ENCODE data around the gene BBS4. TPM values are rescaled to one million over a fixed set of nuclear protein-coding genes. Genes with fewer than 3 reads are reported as not detected.
"Not testable (repeated sequence)": the region's sequence is repeated elsewhere in the genome, so short reads cannot be mapped to it uniquely, and the experiment has no call there.

Gene BBS4
- total and polyA plus RNA-seq, 9 of the 15 experiments (the other 6 are each of a cell fraction or from before 2014, with no cell fraction given), result 25.1 to 80.7 (median 38.9) TPM

GRCh38 chr15:72661081-72661480 lies 24.9 kb upstream of the BBS4 start:
- intact Hi-C loops (cut with micrococcal nuclease); H3K36me3 ChIP-seq (ENCODE audit: control insufficient read depth, insufficient read depth, low read length); DNase-seq (ENCODE audit: extremely low read depth in 1 of 4, low spot score in 3 of 4); H4K20me1 ChIP-seq (replicated peaks; ENCODE audit: control insufficient read depth, insufficient read depth, low read length); H3K4me3 ChIP-seq; H2AFZ ChIP-seq (ENCODE audit: low read depth, low read length); H3K27me3 ChIP-seq (ENCODE audit: control insufficient read depth in 2 of 2, insufficient read depth in 2 of 2, low read length in 2 of 2); H3K4me1 ChIP-seq (replicated peaks in 1 of 2; ENCODE audit: control insufficient read depth in 2 of 2, insufficient read depth in 2 of 2, low read length in 2 of 2); BruUV-seq (replicated peaks); CTCF ChIA-PET (ENCODE audit: low intra/inter-chr PET ratio); H3K9me1 ChIP-seq (ENCODE audit: control insufficient read depth, insufficient read depth, low read length); H3K9ac ChIP-seq (ENCODE audit: insufficient read depth in 1 of 2, low read depth in 2 of 2, low read length in 2 of 2); H3K4me2 ChIP-seq (ENCODE audit: insufficient read depth, low read length); POLR2A ChIA-PET; ATAC-seq; H3K79me2 ChIP-seq (ENCODE audit: control insufficient read depth, insufficient read depth, low read length); H3K9me3 ChIP-seq (replicated peaks; ENCODE audit: control insufficient read depth, insufficient read depth, low read depth, low read length); FAIRE-seq; H3K27ac ChIP-seq (ENCODE audit: extremely low read depth, low read depth, low read length): not testable (repeated sequence)
- in situ Hi-C loops (cut with MboI), result loop anchor here (25.0 kb wide), 1 partner anchor 1401 kb away; no protein-coding TSS in a partner anchor
- WGBS (ENCODE audit: insufficient coverage, low coverage, missing lambda C conversion rate), result 0% methylated on average over 8 of the region's 10 CpGs

- POLR2A ChIA-PET; ATAC-seq; H3K36me3 ChIP-seq (ENCODE audit: control insufficient read depth, insufficient read depth, low read length); H3K9me3 ChIP-seq (replicated peaks; ENCODE audit: control insufficient read depth, insufficient read depth, low read depth, low read length); H3K27ac ChIP-seq (ENCODE audit: extremely low read depth, low read depth, low read length); H3K4me3 ChIP-seq; DNase-seq (ENCODE audit: extremely low read depth in 1 of 4, low spot score in 3 of 4); H3K9me1 ChIP-seq (ENCODE audit: control insufficient read depth, insufficient read depth, low read length); H3K79me2 ChIP-seq (ENCODE audit: control insufficient read depth, insufficient read depth, low read length); intact Hi-C loops (cut with micrococcal nuclease); H3K9ac ChIP-seq (ENCODE audit: insufficient read depth in 1 of 2, low read depth in 2 of 2, low read length in 2 of 2); CTCF ChIA-PET (ENCODE audit: low intra/inter-chr PET ratio); H4K20me1 ChIP-seq (replicated peaks; ENCODE audit: control insufficient read depth, insufficient read depth, low read length); H3K27me3 ChIP-seq (ENCODE audit: control insufficient read depth in 2 of 2, insufficient read depth in 2 of 2, low read length in 2 of 2); H3K4me2 ChIP-seq (ENCODE audit: insufficient read depth, low read length); BruUV-seq (replicated peaks); FAIRE-seq; H3K4me1 ChIP-seq (replicated peaks in 1 of 2; ENCODE audit: control insufficient read depth in 2 of 2, insufficient read depth in 2 of 2, low read length in 2 of 2); H2AFZ ChIP-seq (ENCODE audit: low read depth, low read length): not testable (repeated sequence)
- in situ Hi-C loops (cut with MboI), result loop anchor here (25.0 kb wide), 1 partner anchor 1398 kb away; no protein-coding TSS in a partner anchor
- no CpG with 5 or more reads among the region's 8 CpGs for WGBS (ENCODE audit: insufficient coverage, low coverage, missing lambda C conversion rate)
These were observed 22.1 kb upstream of the BBS4 start for GRCh38 chr15:72663931-72664330.

- FAIRE-seq; H3K9me1 ChIP-seq (ENCODE audit: control insufficient read depth, insufficient read depth, low read length); intact Hi-C loops (cut with micrococcal nuclease); H3K27ac ChIP-seq (ENCODE audit: extremely low read depth, low read depth, low read length); BruUV-seq (replicated peaks); H3K27me3 ChIP-seq (ENCODE audit: control insufficient read depth in 2 of 2, insufficient read depth in 2 of 2, low read length in 2 of 2); H3K79me2 ChIP-seq (ENCODE audit: control insufficient read depth, insufficient read depth, low read length); H2AFZ ChIP-seq (ENCODE audit: low read depth, low read length); POLR2A ChIA-PET; DNase-seq (ENCODE audit: extremely low read depth in 1 of 4, low spot score in 3 of 4); CTCF ChIA-PET (ENCODE audit: low intra/inter-chr PET ratio); H3K9ac ChIP-seq (ENCODE audit: insufficient read depth in 1 of 2, low read depth in 2 of 2, low read length in 2 of 2); H4K20me1 ChIP-seq (replicated peaks; ENCODE audit: control insufficient read depth, insufficient read depth, low read length); H3K4me1 ChIP-seq (replicated peaks in 1 of 2; ENCODE audit: control insufficient read depth in 2 of 2, insufficient read depth in 2 of 2, low read length in 2 of 2); ATAC-seq; H3K36me3 ChIP-seq (ENCODE audit: control insufficient read depth, insufficient read depth, low read length); H3K4me2 ChIP-seq (ENCODE audit: insufficient read depth, low read length); H3K9me3 ChIP-seq (replicated peaks; ENCODE audit: control insufficient read depth, insufficient read depth, low read depth, low read length); H3K4me3 ChIP-seq: not testable (repeated sequence)
- WGBS (ENCODE audit: insufficient coverage, low coverage, missing lambda C conversion rate), result 0% methylated on average over 3 of the region's 11 CpGs
- in situ Hi-C loops (cut with MboI), result loop anchor here (25.0 kb wide), 1 partner anchor 1397 kb away; no protein-coding TSS in a partner anchor
These were observed 20.3 kb upstream of the BBS4 start for GRCh38 chr15:72665706-72666105.

GRCh38 chr15:72669803-72670202 lies 16.2 kb upstream of the BBS4 start:
- H3K27me3 ChIP-seq (ENCODE audit: control insufficient read depth in 2 of 2, insufficient read depth in 2 of 2, low read length in 2 of 2); H3K79me2 ChIP-seq (ENCODE audit: control insufficient read depth, insufficient read depth, low read length); H3K27ac ChIP-seq (ENCODE audit: extremely low read depth, low read depth, low read length); POLR2A ChIA-PET; H3K4me2 ChIP-seq (ENCODE audit: insufficient read depth, low read length); H2AFZ ChIP-seq (ENCODE audit: low read depth, low read length); ATAC-seq; H4K20me1 ChIP-seq (replicated peaks; ENCODE audit: control insufficient read depth, insufficient read depth, low read length); H3K9me1 ChIP-seq (ENCODE audit: control insufficient read depth, insufficient read depth, low read length); H3K4me1 ChIP-seq (replicated peaks in 1 of 2; ENCODE audit: control insufficient read depth in 2 of 2, insufficient read depth in 2 of 2, low read length in 2 of 2); DNase-seq (ENCODE audit: extremely low read depth in 1 of 4, low spot score in 3 of 4); BruUV-seq (replicated peaks); H3K9me3 ChIP-seq (replicated peaks; ENCODE audit: control insufficient read depth, insufficient read depth, low read depth, low read length); CTCF ChIA-PET (ENCODE audit: low intra/inter-chr PET ratio); H3K9ac ChIP-seq (ENCODE audit: insufficient read depth in 1 of 2, low read depth in 2 of 2, low read length in 2 of 2); H3K4me3 ChIP-seq; H3K36me3 ChIP-seq (ENCODE audit: control insufficient read depth, insufficient read depth, low read length); FAIRE-seq: not testable (repeated sequence)
- intact Hi-C loops (cut with micrococcal nuclease), result loop anchor here (10.0 kb wide), 1 partner anchor 65 kb away; no protein-coding TSS in a partner anchor
- in situ Hi-C loops (cut with MboI), result loop anchor here (5.0 to 25.0 kb wide), 2 partner anchors 53 to 1392 kb away; no protein-coding TSS in a partner anchor
- 19% methylated on average over 2 of the region's 6 CpGs for WGBS (ENCODE audit: insufficient coverage, low coverage, missing lambda C conversion rate)

Measured in K562 (cell line).